ENCODE data around the gene TNS3. TPM values are rescaled to one million over a fixed set of nuclear protein-coding genes. Genes with fewer than 3 reads are reported as not detected.

The TNS3 gene
- total RNA-seq, 3 donors from 2014 or later = 2.6 to 3.4 (median 3.2) TPM

GRCh38 chr7:47291461-47292081, 290.3 kb downstream of the TNS3 start:
- no peak overlapping the region for H3K4me3 Mint-ChIP-seq
- DNase-seq (no peak), ATAC-seq (peak; percentile 82 to 83)

GRCh38 chr7:47290867-47291266, 291.0 kb downstream of the TNS3 start:
- Mint-ChIP-seq H3K4me3 (no peak overlapping the region), H3K27me3 (ENCODE audit: low read depth) (no peaks in the 10 kb centered on the region), H3K4me1 (ENCODE audit: low read depth) (no peaks in the 10 kb centered on the region), H3K9me3 (no peaks in the 10 kb centered on the region), H3K36me3 (ENCODE audit: insufficient read depth) (no peaks in the 10 kb centered on the region)
- ATAC-seq (peak; percentile 34 to 41), DNase-seq (no peak)

More at GRCh38 chr7:47291461-47292081, 290.3 kb downstream of the TNS3 start:
- H3K4me1 Mint-ChIP-seq (ENCODE audit: low read depth) = no peaks in the 10 kb centered on the region
- no peaks in the 10 kb centered on the region for H3K27me3 Mint-ChIP-seq (ENCODE audit: low read depth)
- H3K9me3 Mint-ChIP-seq = no peaks in the 10 kb centered on the region
- no peaks in the 10 kb centered on the region for H3K36me3 Mint-ChIP-seq (ENCODE audit: insufficient read depth)

GRCh38 chr7:47290466-47290865, 291.4 kb downstream of the TNS3 start:
- Mint-ChIP-seq H3K36me3 (ENCODE audit: insufficient read depth) (no peaks in the 10 kb centered on the region), H3K9me3 (peaks cover 4% of the 10 kb centered on the region), H3K4me1 (ENCODE audit: low read depth) (no peaks in the 10 kb centered on the region), H3K4me3 (no peak overlapping the region), H3K27me3 (ENCODE audit: low read depth) (no peaks in the 10 kb centered on the region)
- DNase-seq (no peak), ATAC-seq (no peak)

- H3K27me3 Mint-ChIP-seq (ENCODE audit: low read depth) = no peaks in the 10 kb centered on the region
- peaks cover 7% of the 10 kb centered on the region for H3K9me3 Mint-ChIP-seq
- no peaks in the 10 kb centered on the region for H3K36me3 Mint-ChIP-seq (ENCODE audit: insufficient read depth)
- DNase-seq (no peak), ATAC-seq (no peak)
- H3K4me1 Mint-ChIP-seq (ENCODE audit: low read depth) = no peaks in the 10 kb centered on the region
- H3K4me3 Mint-ChIP-seq = no peak overlapping the region
These were observed 293.9 kb downstream of the TNS3 start for GRCh38 chr7:47288060-47288459.

GRCh38 chr7:47285860-47286491, 295.9 kb downstream of the TNS3 start:
- no peaks in the 10 kb centered on the region for H3K4me1 Mint-ChIP-seq (ENCODE audit: low read depth)
- no peak for ATAC-seq

GRCh38 chr7:47284691-47285635, 296.9 kb downstream of the TNS3 start:
- no peaks in the 10 kb centered on the region for H3K4me1 Mint-ChIP-seq (ENCODE audit: low read depth)
- H3K27me3 Mint-ChIP-seq (ENCODE audit: low read depth) = no peaks in the 10 kb centered on the region
- no peak for ATAC-seq
- no peak for DNase-seq
- H3K36me3 Mint-ChIP-seq (ENCODE audit: insufficient read depth) = no peaks in the 10 kb centered on the region
- peaks cover 7% of the 10 kb centered on the region for H3K9me3 Mint-ChIP-seq
- no peak overlapping the region for H3K4me3 Mint-ChIP-seq

More at GRCh38 chr7:47285860-47286491, 295.9 kb downstream of the TNS3 start:
- Mint-ChIP-seq H3K9me3 (peaks cover 7% of the 10 kb centered on the region), H3K27me3 (ENCODE audit: low read depth) (no peaks in the 10 kb centered on the region), H3K4me3 (no peak overlapping the region), H3K36me3 (ENCODE audit: insufficient read depth) (no peaks in the 10 kb centered on the region)
- DNase-seq = no peak

GRCh38 chr7:47283497-47284131, 298.3 kb downstream of the TNS3 start:
- no peaks in the 10 kb centered on the region for H3K36me3 Mint-ChIP-seq (ENCODE audit: insufficient read depth)
- H3K9me3 Mint-ChIP-seq = peaks cover 7% of the 10 kb centered on the region
- no peak overlapping the region for H3K4me3 Mint-ChIP-seq
- no peak for ATAC-seq
- no peaks in the 10 kb centered on the region for H3K4me1 Mint-ChIP-seq (ENCODE audit: low read depth)
- DNase-seq = no peak
- H3K27me3 Mint-ChIP-seq (ENCODE audit: low read depth) = no peaks in the 10 kb centered on the region

- Mint-ChIP-seq H3K27me3 (ENCODE audit: low read depth) (no peaks in the 10 kb centered on the region), H3K4me3 (no peak overlapping the region), H3K36me3 (ENCODE audit: insufficient read depth) (no peaks in the 10 kb centered on the region), H3K9me3 (peaks cover 7% of the 10 kb centered on the region), H3K4me1 (ENCODE audit: low read depth) (no peaks in the 10 kb centered on the region)
- ATAC-seq (no peak), DNase-seq (no peak)
These were observed 299.0 kb downstream of the TNS3 start for GRCh38 chr7:47282790-47283496.

- no peaks in the 10 kb centered on the region for H3K36me3 Mint-ChIP-seq (ENCODE audit: insufficient read depth)
- H3K9me3 Mint-ChIP-seq = peaks cover 7% of the 10 kb centered on the region
- no peaks in the 10 kb centered on the region for H3K4me1 Mint-ChIP-seq (ENCODE audit: low read depth)
- ATAC-seq (no peak), DNase-seq (no peak)
- H3K27me3 Mint-ChIP-seq (ENCODE audit: low read depth) = no peaks in the 10 kb centered on the region
- no peak overlapping the region for H3K4me3 Mint-ChIP-seq
These were observed 299.8 kb downstream of the TNS3 start for GRCh38 chr7:47281966-47282643.

GRCh38 chr7:47281161-47281560, 300.8 kb downstream of the TNS3 start:
- Mint-ChIP-seq H3K4me3 (no peak overlapping the region), H3K9me3 (peaks cover 7% of the 10 kb centered on the region), H3K4me1 (ENCODE audit: low read depth) (no peaks in the 10 kb centered on the region), H3K27me3 (ENCODE audit: low read depth) (no peaks in the 10 kb centered on the region), H3K36me3 (ENCODE audit: insufficient read depth) (no peaks in the 10 kb centered on the region)
- ATAC-seq (no peak), DNase-seq (no peak)

- Mint-ChIP-seq H3K9me3 (no peaks in the 10 kb centered on the region), H3K4me3 (no peak overlapping the region), H3K27me3 (ENCODE audit: low read depth) (no peaks in the 10 kb centered on the region), H3K36me3 (ENCODE audit: insufficient read depth) (no peaks in the 10 kb centered on the region), H3K4me1 (ENCODE audit: low read depth) (no peaks in the 10 kb centered on the region)
- no peak for DNase-seq
- no peak for ATAC-seq
These were observed 301.8 kb downstream of the TNS3 start for GRCh38 chr7:47280114-47280513.

- DNase-seq (no peak), ATAC-seq (no peak)
- no peaks in the 10 kb centered on the region for H3K36me3 Mint-ChIP-seq (ENCODE audit: insufficient read depth)
- no peak overlapping the region for H3K4me3 Mint-ChIP-seq
- H3K27me3 Mint-ChIP-seq (ENCODE audit: low read depth) = no peaks in the 10 kb centered on the region
- H3K9me3 Mint-ChIP-seq = no peaks in the 10 kb centered on the region
- H3K4me1 Mint-ChIP-seq (ENCODE audit: low read depth) = no peaks in the 10 kb centered on the region
These were observed 303.9 kb downstream of the TNS3 start for GRCh38 chr7:47278043-47278442.

- no peaks in the 10 kb centered on the region for H3K9me3 Mint-ChIP-seq
- no peaks in the 10 kb centered on the region for H3K4me1 Mint-ChIP-seq (ENCODE audit: low read depth)
- no peaks in the 10 kb centered on the region for H3K27me3 Mint-ChIP-seq (ENCODE audit: low read depth)
- H3K36me3 Mint-ChIP-seq (ENCODE audit: insufficient read depth) = no peaks in the 10 kb centered on the region
- H3K4me3 Mint-ChIP-seq = no peak overlapping the region
- no peak for ATAC-seq
- DNase-seq = no peak
These were observed 304.6 kb downstream of the TNS3 start for GRCh38 chr7:47277321-47277781.
